ENCODE data around the gene SYNDIG1. TPM values are rescaled to one million over a fixed set of nuclear protein-coding genes. Genes with fewer than 3 reads are reported as not detected.

SYNDIG1 gene
- polyA plus RNA-seq, 2 of the 4 experiments (the other 2 are of a cell fraction) = 0.96 to 2.6 TPM

DNA sequence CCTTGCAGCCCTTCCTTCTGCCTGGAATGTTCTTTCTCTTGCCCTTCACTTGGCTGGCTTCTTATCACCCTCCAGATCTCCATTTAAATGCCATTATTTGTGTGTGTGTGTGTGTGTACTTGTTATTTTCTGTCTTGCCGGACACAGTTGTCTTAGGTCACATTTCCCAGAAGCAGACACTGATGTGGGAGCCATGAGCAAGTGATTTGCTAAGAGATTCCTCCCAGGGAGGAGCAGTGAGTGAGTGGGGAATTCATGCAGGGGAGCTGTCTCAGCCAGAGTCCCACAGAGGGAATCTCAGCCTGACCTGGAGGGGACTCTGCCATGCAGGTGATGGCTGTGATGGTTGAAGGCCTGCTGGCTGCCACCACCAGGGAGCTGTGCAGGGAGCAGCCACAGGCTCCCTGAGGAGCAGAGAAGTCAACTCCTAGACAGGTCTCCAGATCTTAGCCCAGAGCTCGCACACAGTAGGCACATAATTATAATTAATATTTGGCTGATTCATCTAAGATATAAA, 96.5 kb downstream of the SYNDIG1 start (continued):
- TF ChIP-seq, protein P1, sequence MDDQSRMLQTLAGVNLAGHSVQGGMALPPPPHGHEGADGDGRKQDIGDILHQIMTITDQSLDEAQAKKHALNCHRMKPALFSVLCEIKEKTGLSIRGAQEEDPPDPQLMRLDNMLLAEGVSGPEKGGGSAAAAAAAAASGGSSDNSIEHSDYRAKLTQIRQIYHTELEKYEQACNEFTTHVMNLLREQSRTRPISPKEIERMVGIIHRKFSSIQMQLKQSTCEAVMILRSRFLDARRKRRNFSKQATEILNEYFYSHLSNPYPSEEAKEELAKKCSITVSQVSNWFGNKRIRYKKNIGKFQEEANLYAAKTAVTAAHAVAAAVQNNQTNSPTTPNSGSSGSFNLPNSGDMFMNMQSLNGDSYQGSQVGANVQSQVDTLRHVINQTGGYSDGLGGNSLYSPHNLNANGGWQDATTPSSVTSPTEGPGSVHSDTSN (IDR thresholded peaks at IDR 0.05) = no peak

GRCh38 chr20:24566656-24567055, 97.2 kb downstream of the SYNDIG1 start:
- TF ChIP-seq FOXS1 (CRISPR knock-in tag; IDR thresholded peaks at IDR 0.05) (no peak), MAFK (IDR thresholded peaks at IDR 0.05; ENCODE audit: partially characterized antibody) (no peak)
- no peak for DNase-seq (ENCODE audit: low read depth in 1 of 2, low spot score in 1 of 2)
- WGBS (ENCODE audit: missing lambda C conversion rate) = 31% methylated on average over 7 of the region's 7 CpGs
- no peak for ATAC-seq
- Histone ChIP-seq H3K4me2 (no peak overlapping the region), H3K9me3 (peaks cover 14% of the 10 kb centered on the region; the same call in 2 of the 3 replicates), H3K4me3 (no peak overlapping the region), H3K27ac (no peak overlapping the region), H3K4me1 (no peaks in the 10 kb centered on the region)
- ChIA-PET CTCF (interaction anchor here (0.6 kb wide), 1 partner anchor 352 kb away, joined by 3 read pairs; no protein-coding TSS in a partner anchor), POLR2A (no interaction called here)
- FAIRE-seq = no peak

DNA sequence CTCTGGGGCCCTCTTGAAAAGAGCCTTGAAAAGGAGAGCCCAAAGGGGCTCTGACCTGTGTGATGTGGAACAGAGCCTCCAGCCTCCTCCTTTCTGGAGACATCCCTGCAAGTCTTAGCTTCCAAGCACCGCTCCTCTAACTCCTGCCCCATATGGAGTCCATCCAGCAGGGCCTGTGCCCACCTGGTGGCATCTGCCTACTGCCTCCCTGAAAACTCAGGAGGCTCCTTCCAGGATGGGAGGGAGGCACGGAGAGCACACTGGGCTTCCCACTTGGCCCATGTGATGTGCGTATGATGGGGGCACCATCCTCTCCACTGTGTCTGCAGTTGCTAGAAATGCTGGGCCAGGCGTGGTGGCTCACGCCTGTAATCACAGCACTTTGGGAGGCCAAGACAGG, 98.1 kb downstream of the SYNDIG1 start:
- Histone ChIP-seq H3K4me2 (no peak overlapping the region), H3K4me1 (no peaks in the 10 kb centered on the region), H3K4me3 (no peak overlapping the region), H3K9me3 (peaks cover 14% of the 10 kb centered on the region; the same call in 2 of the 3 replicates), H3K27ac (no peak overlapping the region)
- no peak for FAIRE-seq
- TF ChIP-seq EP300 (IDR thresholded peaks at IDR 0.05) (no peak), ZC3H11A (IDR thresholded peaks at IDR 0.05) (no peak), HEYL (CRISPR knock-in tag; IDR thresholded peaks at IDR 0.05) (no peak), EHF (CRISPR knock-in tag; IDR thresholded peaks at IDR 0.05) (no peak), ELK1 (IDR thresholded peaks at IDR 0.05; ENCODE audit: low read depth, low read length) (no peak), SMC3 (IDR thresholded peaks at IDR 0.05) (no peak), CTCF (IDR thresholded peaks at IDR 0.05) (no peak), ZFP36 (IDR thresholded peaks at IDR 0.05; ENCODE audit: borderline replicate concordance, partially characterized antibody) (no peak), FOSL2 (IDR thresholded peaks at IDR 0.05) (no peak), FOSL2 (CRISPR knock-in tag; IDR thresholded peaks at IDR 0.05) (no peak), JUNB (IDR thresholded peaks at IDR 0.05) (no peak), GATA3 (IDR thresholded peaks at IDR 0.05; ENCODE audit: borderline replicate concordance) (no peak), PHF8 (IDR thresholded peaks at IDR 0.05; ENCODE audit: borderline replicate concordance, low read depth) (no peak)
- TF ChIP-seq, protein P2, sequence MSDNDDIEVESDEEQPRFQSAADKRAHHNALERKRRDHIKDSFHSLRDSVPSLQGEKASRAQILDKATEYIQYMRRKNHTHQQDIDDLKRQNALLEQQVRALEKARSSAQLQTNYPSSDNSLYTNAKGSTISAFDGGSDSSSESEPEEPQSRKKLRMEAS (IDR thresholded peaks at IDR 0.05) = no peak
- TF ChIP-seq, protein P1 (IDR thresholded peaks at IDR 0.05) = no peak
- ChIA-PET POLR2A (no interaction called here), CTCF (interaction anchor here (0.9 to 1.6 kb wide), 3 partner anchors 13 to 351 kb away, joined by 3 read pairs; no protein-coding TSS in a partner anchor)
- WGBS (ENCODE audit: missing lambda C conversion rate) = 72% methylated on average over 5 of the region's 5 CpGs
- ATAC-seq = no peak
- DNase-seq (ENCODE audit: low read depth in 1 of 2, low spot score in 1 of 2) = no peak
